Neural progenitor cell (in vitro differentiated cells): ENCODE data around the gene PRDM7. TPM values are rescaled to one million over a fixed set of nuclear protein-coding genes. Genes with fewer than 3 reads are reported as not detected.
A peak's percentile ranks its signal among the peaks of the same experiment; 100 is the strongest.

Source experiments
- DNase-seq: peaks from one replicate; pipeline ENCODE4 v3.0.0-alpha.2; 2016; ENCODE audit warnings: low spot score
- H2AFZ ChIP-seq: fragments of 200-600 bp; sonication (generic); replicated peaks from 2 replicates; pipeline ENCODE4 v1.6.1; 2016; ENCODE audit warnings: antibody characterized with exemption
- H3F3A ChIP-seq: fragments of 200-600 bp; sonication (generic); 2 replicates; pipeline ENCODE4 v1.6.1; 2016; ENCODE audit warnings: antibody characterized with exemption, low read depth
- H3K27ac ChIP-seq: fragments of 200-600 bp; sonication (generic); 2 replicates; pipeline ENCODE4 v1.5.1; 2016; ENCODE audit warnings: mild to moderate bottlenecking
- H3K27me3 ChIP-seq: fragments of 200-600 bp; sonication (generic); 2 replicates; pipeline ENCODE4 v1.6.1; 2016; ENCODE audit warnings: mild to moderate bottlenecking, moderate library complexity
- H3K36me3 ChIP-seq: fragments of 200-600 bp; sonication (generic); 2 replicates; pipeline ENCODE4 v1.5.1; 2016
- H3K4me1 ChIP-seq: fragments of 200-600 bp; sonication (generic); 2 replicates; pipeline ENCODE4 v1.6.1; 2016; ENCODE audit warnings: mixed run types
- H3K4me2 ChIP-seq: fragments of 200-600 bp; sonication (generic); 2 replicates; pipeline ENCODE4 v1.6.1; 2016
- H3K4me3 ChIP-seq: fragments of 200-600 bp; sonication (generic); 2 replicates; pipeline ENCODE4 v1.5.1; 2016
- H3K79me2 ChIP-seq: fragments of 200-600 bp; sonication (generic); 2 replicates; pipeline ENCODE4 v1.6.1; 2016; ENCODE audit warnings: low read depth
- H3K9ac ChIP-seq: fragments of 200-600 bp; sonication (generic); 2 replicates; pipeline ENCODE4 v1.6.1; 2016
- H3K9me3 ChIP-seq: fragments of 200-600 bp; sonication (generic); 2 replicates; pipeline ENCODE4 v1.5.1; 2016; ENCODE audit warnings: low read depth
- H4K20me1 ChIP-seq: fragments of 200-600 bp; sonication (generic); 2 replicates; pipeline ENCODE4 v1.6.1; 2016; ENCODE audit warnings: low read depth
- H3K27ac Mint-ChIP-seq: 3 replicates; pipeline ENCODE4 v1.8.0; 2021; ENCODE audit warnings: mixed read lengths
- H3K27me3 Mint-ChIP-seq: 2 replicates; pipeline ENCODE4 v1.8.0; 2022; ENCODE audit warnings: low read depth, mild to moderate bottlenecking, inconsistent platforms, moderate library complexity, mixed read lengths; ENCODE audit not compliant: insufficient read depth
- H3K36me3 Mint-ChIP-seq: 3 replicates; pipeline ENCODE4 v1.8.0; 2021; ENCODE audit warnings: mixed read lengths
- H3K4me1 Mint-ChIP-seq: 3 replicates; pipeline ENCODE4 v1.8.0; 2021; ENCODE audit warnings: mixed read lengths
- H3K4me3 Mint-ChIP-seq: 3 replicates; pipeline ENCODE4 v1.8.0; 2021; ENCODE audit warnings: mild to moderate bottlenecking, moderate library complexity, mixed read lengths
- H3K9me3 Mint-ChIP-seq: 3 replicates; pipeline ENCODE4 v1.8.0; 2020; ENCODE audit warnings: mixed read lengths
- EZH2 ChIP-seq: fragments of 200-600 bp; sonication (generic); IDR thresholded peaks from 2 replicates; pipeline ENCODE4 v1.6.1; 2017; ENCODE audit warnings: antibody characterized with exemption, mild to moderate bottlenecking, moderate library complexity
- EZH2phosphoT487 ChIP-seq: fragments of 200-600 bp; sonication (generic); IDR thresholded peaks from 2 replicates; pipeline ENCODE4 v1.6.1; 2017; ENCODE audit warnings: antibody characterized with exemption
- total RNA-seq: library from RNA; depleted of rRNA; stranded (reverse); fragments of >200 nt; gene quantifications from 2 replicates; pipeline ENCODE4 v1.2.3, GENCODE V29; 2015; ENCODE audit warnings: low replicate concordance
- TF ChIP-seq, protein P1 (sequence below): fragments of 200-600 bp; sonication (generic); IDR thresholded peaks from 2 replicates; pipeline ENCODE4 v1.5.1; 2017; ENCODE audit warnings: antibody characterized with exemption, mild to moderate bottlenecking

The PRDM7 gene
- total RNA-seq, 1 donor from 2014 or later, result not detected

DNA sequence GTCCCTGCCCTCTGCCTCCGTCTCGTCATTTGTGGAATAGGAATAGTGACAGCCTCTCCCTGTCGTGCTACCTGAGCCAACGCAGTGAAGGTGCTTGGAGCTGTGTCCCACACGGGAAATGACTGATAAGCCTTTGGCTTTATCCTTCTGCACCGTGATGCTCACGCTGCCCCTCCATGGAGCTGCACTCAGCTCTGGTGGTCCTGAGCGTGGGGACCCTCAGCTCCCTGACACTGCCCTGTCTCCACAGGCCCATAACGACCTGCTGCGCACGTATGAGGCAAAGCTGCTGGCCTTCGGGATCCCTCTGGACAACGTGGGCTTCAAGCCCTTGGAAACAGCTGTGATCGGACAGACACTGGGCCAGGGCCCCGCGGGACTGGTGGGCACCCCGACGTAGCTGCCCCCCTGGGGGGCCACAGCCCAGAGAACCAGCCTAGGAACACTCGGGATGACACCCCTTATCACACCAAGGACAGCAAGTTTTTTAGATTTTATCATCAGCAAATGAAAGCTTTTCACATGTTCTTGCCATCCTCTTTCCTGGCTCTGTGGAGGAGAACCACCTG, 34.1 kb downstream of the PRDM7 start:
- Mint-ChIP-seq H3K27ac (no peak overlapping the region), H3K27me3 (peaks cover 6% of the 10 kb centered on the region), H3K9me3 (no peaks in the 10 kb centered on the region), H3K36me3 (no peaks in the 10 kb centered on the region), H3K4me1 (peaks cover 5% of the 10 kb centered on the region), H3K4me3 (no peak overlapping the region)
- H3F3A ChIP-seq, result peaks cover 15% of the 10 kb centered on the region
- H3K9me3 ChIP-seq, result no peaks in the 10 kb centered on the region
- peaks cover 10% of the 10 kb centered on the region for H3K4me1 ChIP-seq
- no peak overlapping the region for H3K4me2 ChIP-seq
- no peak overlapping the region for H3K9ac ChIP-seq
- H3K79me2 ChIP-seq, result no peaks in the 10 kb centered on the region
- no peaks in the 10 kb centered on the region for H4K20me1 ChIP-seq
- H3K36me3 ChIP-seq, result no peaks in the 10 kb centered on the region
- H3K27ac ChIP-seq, result no peak overlapping the region
- no peak for TF ChIP-seq EZH2phosphoT487
- no peak for TF ChIP-seq EZH2
- TF ChIP-seq, protein P1, sequence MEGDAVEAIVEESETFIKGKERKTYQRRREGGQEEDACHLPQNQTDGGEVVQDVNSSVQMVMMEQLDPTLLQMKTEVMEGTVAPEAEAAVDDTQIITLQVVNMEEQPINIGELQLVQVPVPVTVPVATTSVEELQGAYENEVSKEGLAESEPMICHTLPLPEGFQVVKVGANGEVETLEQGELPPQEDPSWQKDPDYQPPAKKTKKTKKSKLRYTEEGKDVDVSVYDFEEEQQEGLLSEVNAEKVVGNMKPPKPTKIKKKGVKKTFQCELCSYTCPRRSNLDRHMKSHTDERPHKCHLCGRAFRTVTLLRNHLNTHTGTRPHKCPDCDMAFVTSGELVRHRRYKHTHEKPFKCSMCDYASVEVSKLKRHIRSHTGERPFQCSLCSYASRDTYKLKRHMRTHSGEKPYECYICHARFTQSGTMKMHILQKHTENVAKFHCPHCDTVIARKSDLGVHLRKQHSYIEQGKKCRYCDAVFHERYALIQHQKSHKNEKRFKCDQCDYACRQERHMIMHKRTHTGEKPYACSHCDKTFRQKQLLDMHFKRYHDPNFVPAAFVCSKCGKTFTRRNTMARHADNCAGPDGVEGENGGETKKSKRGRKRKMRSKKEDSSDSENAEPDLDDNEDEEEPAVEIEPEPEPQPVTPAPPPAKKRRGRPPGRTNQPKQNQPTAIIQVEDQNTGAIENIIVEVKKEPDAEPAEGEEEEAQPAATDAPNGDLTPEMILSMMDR, result no peak
- no peak overlapping the region for H3K4me3 ChIP-seq
- no peak overlapping the region for H2AFZ ChIP-seq
- DNase-seq, result no peak
- H3K27me3 ChIP-seq, result peaks cover 4% of the 10 kb centered on the region

DNA sequence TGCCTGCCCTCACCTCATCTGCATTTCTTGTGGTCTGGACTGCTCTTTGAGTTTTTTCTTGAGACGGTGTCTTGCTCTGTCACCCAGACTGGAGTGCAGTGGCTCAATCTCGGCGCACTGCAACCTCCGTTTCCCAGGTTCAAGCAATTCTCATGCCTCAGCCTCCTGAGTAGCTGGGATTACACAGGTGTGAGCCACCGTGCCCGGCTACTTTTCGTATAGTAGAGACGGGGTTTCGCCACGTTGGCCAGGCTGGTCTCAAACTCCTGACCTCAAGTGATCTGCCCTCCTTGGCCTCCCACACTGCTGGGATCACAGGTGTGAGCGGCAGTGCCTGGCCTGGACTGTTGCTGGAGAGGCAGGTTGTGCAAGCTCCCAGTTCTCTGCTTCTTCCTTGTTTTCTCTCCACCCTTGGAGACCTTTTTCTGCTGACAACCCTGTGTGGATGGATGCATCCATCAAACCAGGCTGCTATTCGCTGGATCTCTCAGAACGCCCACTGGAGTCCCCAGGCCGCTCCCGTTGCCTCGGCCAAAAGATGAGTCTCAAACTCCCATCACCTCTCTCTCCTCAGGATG, 35.1 kb downstream of the PRDM7 start:
- no peak overlapping the region for H3K4me3 Mint-ChIP-seq
- H3K9me3 ChIP-seq, result no peaks in the 10 kb centered on the region
- H2AFZ ChIP-seq, result no peak overlapping the region
- H3K9me3 Mint-ChIP-seq, result no peaks in the 10 kb centered on the region
- TF ChIP-seq, protein P1, result no peak
- TF ChIP-seq EZH2, result no peak
- H3K4me1 ChIP-seq, result peaks cover 7% of the 10 kb centered on the region
- peaks cover 9% of the 10 kb centered on the region for H3F3A ChIP-seq
- no peaks in the 10 kb centered on the region for H4K20me1 ChIP-seq
- H3K27me3 ChIP-seq, result no peaks in the 10 kb centered on the region
- no peak overlapping the region for H3K4me2 ChIP-seq
- no peak overlapping the region for H3K27ac ChIP-seq
- peaks cover 6% of the 10 kb centered on the region for H3K4me1 Mint-ChIP-seq
- no peaks in the 10 kb centered on the region for H3K36me3 Mint-ChIP-seq
- H3K4me3 ChIP-seq, result no peak overlapping the region
- no peak overlapping the region for H3K9ac ChIP-seq
- no peak for DNase-seq
- H3K36me3 ChIP-seq, result no peaks in the 10 kb centered on the region
- peaks cover 6% of the 10 kb centered on the region for H3K27me3 Mint-ChIP-seq
- no peak overlapping the region for H3K27ac Mint-ChIP-seq
- no peaks in the 10 kb centered on the region for H3K79me2 ChIP-seq

DNA sequence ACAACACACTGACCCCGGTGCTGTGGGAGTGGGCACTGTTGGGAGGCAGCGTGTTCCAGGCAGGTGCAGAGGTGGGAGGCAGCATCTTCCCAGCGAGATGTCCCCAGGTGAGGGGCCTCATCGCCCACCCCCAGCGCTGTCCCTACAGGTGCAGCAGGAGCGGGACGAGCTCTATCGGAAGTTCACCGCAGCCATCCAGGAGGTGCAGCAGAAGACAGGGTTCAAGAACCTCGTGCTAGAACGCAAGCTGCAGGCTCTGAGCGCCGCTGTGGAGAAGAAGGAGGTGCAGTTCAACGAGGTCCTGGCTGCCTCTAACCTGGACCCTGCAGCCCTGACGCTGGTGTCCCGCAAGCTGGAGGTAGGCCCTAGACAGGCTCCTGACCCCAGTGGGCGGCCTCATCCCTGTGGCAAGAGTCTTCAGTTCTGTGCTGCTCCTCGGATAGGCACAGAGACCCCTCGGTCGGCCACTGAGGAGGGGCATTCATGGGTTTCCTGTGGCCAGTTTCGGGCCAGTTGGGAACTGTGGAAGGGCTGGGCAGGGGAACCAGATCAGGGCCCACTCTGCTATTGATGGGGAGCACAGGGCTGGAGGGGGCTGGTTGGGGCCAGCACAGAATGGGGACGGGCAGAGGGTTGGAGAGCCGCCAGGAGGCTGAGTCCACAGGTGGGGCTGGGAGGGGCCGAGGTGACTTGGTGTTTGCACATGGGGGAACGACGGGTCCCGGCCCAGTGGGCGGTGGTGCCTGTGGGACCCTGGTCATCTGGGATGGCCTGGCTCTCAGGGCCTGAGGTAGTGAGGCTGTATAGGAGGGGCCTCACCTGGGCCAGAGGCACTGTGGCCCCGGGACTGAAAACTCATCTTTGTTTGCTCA, 36.7 kb downstream of the PRDM7 start:
- Histone ChIP-seq H3K36me3 (no peaks in the 10 kb centered on the region), H3K4me3 (no peak overlapping the region), H4K20me1 (no peaks in the 10 kb centered on the region), H3F3A (no peaks in the 10 kb centered on the region), H3K4me2 (no peak overlapping the region), H2AFZ (no peak overlapping the region), H3K9me3 (no peaks in the 10 kb centered on the region), H3K4me1 (no peaks in the 10 kb centered on the region), H3K9ac (no peak overlapping the region), H3K27me3 (no peaks in the 10 kb centered on the region), H3K27ac (no peak overlapping the region), H3K79me2 (no peaks in the 10 kb centered on the region)
- TF ChIP-seq EZH2phosphoT487 (no peak), EZH2 (no peak)
- TF ChIP-seq, protein P1, result no peak
- H3K4me3 Mint-ChIP-seq, result no peak overlapping the region
- H3K4me1 Mint-ChIP-seq, result peaks cover 11% of the 10 kb centered on the region
- peaks cover 2% of the 10 kb centered on the region for H3K36me3 Mint-ChIP-seq
- DNase-seq, result no peak
- H3K27me3 Mint-ChIP-seq, result peaks cover 4% of the 10 kb centered on the region
- no peaks in the 10 kb centered on the region for H3K9me3 Mint-ChIP-seq
- peak overlapping the region; percentile 87 for H3K27ac Mint-ChIP-seq
